ENCODE data around the gene CRTC3. TPM values are rescaled to one million over a fixed set of nuclear protein-coding genes. Genes with fewer than 3 reads are reported as not detected.

CRTC3 gene
- total RNA-seq, 1 experiment from 2014 or later: 5.3 TPM

DNA sequence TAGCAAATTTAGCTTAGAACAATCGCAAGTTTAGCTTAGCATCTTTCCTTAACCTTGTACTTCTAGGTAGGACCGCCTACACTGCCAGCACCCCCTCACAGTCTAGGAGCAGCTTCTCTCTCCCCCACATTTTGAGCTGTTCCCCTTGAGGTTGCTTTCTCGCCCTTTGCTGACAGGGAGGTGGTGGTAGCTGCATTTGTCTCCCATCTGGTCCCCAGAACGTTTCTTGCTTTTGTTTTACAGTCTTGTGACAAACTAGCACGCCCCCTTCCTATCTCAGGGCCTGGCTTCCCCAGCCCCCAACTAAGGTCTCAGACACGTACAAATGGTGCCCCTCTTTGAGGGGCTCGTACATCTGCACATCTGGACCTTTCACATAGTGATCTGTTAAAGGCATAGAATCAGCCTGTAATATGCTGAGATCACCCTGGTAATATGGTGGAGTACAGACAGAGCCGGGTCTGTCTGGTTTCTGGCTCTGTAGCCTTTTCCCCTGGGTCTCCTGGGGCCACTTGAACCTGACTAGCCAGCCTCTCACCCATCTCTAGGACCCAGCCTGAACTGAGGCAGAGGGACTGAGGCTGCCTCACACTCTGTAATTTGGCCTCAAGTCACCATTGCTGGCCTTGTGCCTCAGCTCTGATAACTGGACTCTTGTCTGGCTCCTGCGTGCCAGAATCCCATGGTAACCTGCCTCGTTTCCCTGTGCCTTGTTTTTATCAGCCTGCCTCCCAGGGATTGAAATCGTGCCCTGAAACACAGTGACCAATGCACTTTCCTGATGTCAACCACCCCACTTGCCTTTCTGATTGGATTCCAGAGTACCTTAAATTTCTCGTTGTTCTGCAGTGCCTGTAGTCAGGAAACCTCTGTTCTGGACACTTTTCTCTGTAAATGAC lies 27.7 kb downstream of the CRTC3 start:
- no peak for DNase-seq (ENCODE audit: low read depth)
- in situ Hi-C loops (cut with HindIII; ENCODE audit: low pct_unique_long_range_greater_than_20kb, low sequenced_read_pairs): no loop called here

GRCh38 chr15:90558171-90558573 lies 28.4 kb downstream of the CRTC3 start:
- no peak for DNase-seq (ENCODE audit: low read depth)
- in situ Hi-C loops (cut with HindIII; ENCODE audit: low pct_unique_long_range_greater_than_20kb, low sequenced_read_pairs): no loop called here

DNA sequence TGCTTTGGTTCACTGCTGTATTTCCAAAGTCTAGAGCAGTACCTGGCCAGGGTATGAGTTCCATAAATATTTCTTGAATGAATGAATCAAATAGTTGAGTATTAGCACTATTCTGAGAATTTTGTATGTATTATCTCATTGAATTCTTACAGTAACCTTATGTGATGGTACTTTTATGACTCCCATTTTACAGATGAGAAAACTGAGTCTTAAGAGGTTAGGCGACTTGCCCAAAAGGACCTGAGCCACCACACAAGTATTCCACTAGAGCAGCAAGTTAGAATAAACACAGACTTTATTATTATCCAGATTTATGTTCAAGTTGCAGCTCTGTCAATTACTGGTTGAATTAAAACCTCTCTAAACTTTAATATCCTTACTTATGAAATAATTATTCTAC lies 29.4 kb downstream of the CRTC3 start:
- DNase-seq (ENCODE audit: low read depth): no peak
- in situ Hi-C loops (cut with HindIII; ENCODE audit: low pct_unique_long_range_greater_than_20kb, low sequenced_read_pairs): no loop called here

GRCh38 chr15:90560229-90560776 lies 30.6 kb downstream of the CRTC3 start:
- DNase-seq (ENCODE audit: low read depth): no peak
- in situ Hi-C loops (cut with HindIII; ENCODE audit: low pct_unique_long_range_greater_than_20kb, low sequenced_read_pairs): no loop called here

GRCh38 chr15:90561344-90562244 lies 31.9 kb downstream of the CRTC3 start:
- in situ Hi-C loops (cut with HindIII; ENCODE audit: low pct_unique_long_range_greater_than_20kb, low sequenced_read_pairs): no loop called here
- DNase-seq (ENCODE audit: low read depth): no peak

- in situ Hi-C loops (cut with HindIII; ENCODE audit: low pct_unique_long_range_greater_than_20kb, low sequenced_read_pairs): no loop called here
- DNase-seq (ENCODE audit: low read depth): no peak
These were observed 32.9 kb downstream of the CRTC3 start for GRCh38 chr15:90562669-90563068.

DNA sequence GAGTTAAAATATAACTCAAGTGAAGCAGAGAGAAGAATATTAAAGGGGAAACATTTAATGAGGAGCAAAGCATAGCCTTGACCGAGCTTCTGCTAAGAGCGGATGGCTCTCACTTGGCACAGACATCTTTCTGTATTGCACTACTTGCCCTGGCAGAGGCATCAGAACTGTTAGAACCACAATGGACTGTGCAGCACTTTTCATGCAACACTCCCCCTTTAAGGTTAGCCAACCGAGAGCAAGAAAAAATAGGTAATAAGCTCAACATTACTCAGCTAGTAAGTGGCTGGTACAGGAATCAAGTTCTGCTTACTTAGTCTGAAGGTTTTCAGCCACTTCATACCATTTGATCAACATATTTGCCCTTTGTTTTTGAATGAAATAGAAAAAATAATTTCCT lies 33.7 kb downstream of the CRTC3 start:
- DNase-seq (ENCODE audit: low read depth): no peak
- in situ Hi-C loops (cut with HindIII; ENCODE audit: low pct_unique_long_range_greater_than_20kb, low sequenced_read_pairs): no loop called here

GRCh38 chr15:90564051-90564450 lies 34.3 kb downstream of the CRTC3 start:
- DNase-seq (ENCODE audit: low read depth): no peak

DNA sequence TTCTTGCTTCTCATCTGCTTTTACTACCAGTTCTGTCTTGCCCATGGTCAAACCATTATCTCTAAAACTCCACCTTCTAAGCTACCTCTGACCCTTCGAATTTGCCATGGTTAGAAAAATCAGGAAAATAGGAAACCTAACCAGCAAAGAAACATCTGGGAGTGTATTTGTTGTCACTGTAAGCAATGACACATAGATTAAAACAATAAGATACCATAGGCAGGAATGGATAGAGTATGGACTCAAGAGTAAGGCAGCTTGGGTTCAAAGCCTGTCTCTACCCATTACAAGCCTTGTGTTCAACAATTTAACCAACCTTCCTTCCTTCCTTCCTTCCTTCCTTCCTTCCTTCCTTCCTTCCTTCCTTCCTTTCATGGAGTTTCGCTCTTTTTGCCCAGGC lies 34.9 kb downstream of the CRTC3 start:
- DNase-seq (ENCODE audit: low read depth): no peak
- in situ Hi-C loops (cut with HindIII; ENCODE audit: low pct_unique_long_range_greater_than_20kb, low sequenced_read_pairs): no loop called here

More at GRCh38 chr15:90564051-90564450, 34.3 kb downstream of the CRTC3 start:
- in situ Hi-C loops (cut with HindIII; ENCODE audit: low pct_unique_long_range_greater_than_20kb, low sequenced_read_pairs): no loop called here

- no peak for DNase-seq (ENCODE audit: low read depth)
- in situ Hi-C loops (cut with HindIII; ENCODE audit: low pct_unique_long_range_greater_than_20kb, low sequenced_read_pairs): no loop called here
These were observed 36.1 kb downstream of the CRTC3 start for GRCh38 chr15:90565866-90566265.

GRCh38 chr15:90570643-90571042 lies 40.9 kb downstream of the CRTC3 start:
- in situ Hi-C loops (cut with HindIII; ENCODE audit: low pct_unique_long_range_greater_than_20kb, low sequenced_read_pairs): no loop called here
- no peak for DNase-seq (ENCODE audit: low read depth)

GRCh38 chr15:90571063-90571541 lies 41.4 kb downstream of the CRTC3 start:
- DNase-seq (ENCODE audit: low read depth): peak; percentile 83

GRCh38 chr15:90572893-90573292 lies 43.2 kb downstream of the CRTC3 start:
- in situ Hi-C loops (cut with HindIII; ENCODE audit: low pct_unique_long_range_greater_than_20kb, low sequenced_read_pairs): no loop called here
- no peak for DNase-seq (ENCODE audit: low read depth)

More at GRCh38 chr15:90571063-90571541, 41.4 kb downstream of the CRTC3 start:
- in situ Hi-C loops (cut with HindIII; ENCODE audit: low pct_unique_long_range_greater_than_20kb, low sequenced_read_pairs): no loop called here

DNA sequence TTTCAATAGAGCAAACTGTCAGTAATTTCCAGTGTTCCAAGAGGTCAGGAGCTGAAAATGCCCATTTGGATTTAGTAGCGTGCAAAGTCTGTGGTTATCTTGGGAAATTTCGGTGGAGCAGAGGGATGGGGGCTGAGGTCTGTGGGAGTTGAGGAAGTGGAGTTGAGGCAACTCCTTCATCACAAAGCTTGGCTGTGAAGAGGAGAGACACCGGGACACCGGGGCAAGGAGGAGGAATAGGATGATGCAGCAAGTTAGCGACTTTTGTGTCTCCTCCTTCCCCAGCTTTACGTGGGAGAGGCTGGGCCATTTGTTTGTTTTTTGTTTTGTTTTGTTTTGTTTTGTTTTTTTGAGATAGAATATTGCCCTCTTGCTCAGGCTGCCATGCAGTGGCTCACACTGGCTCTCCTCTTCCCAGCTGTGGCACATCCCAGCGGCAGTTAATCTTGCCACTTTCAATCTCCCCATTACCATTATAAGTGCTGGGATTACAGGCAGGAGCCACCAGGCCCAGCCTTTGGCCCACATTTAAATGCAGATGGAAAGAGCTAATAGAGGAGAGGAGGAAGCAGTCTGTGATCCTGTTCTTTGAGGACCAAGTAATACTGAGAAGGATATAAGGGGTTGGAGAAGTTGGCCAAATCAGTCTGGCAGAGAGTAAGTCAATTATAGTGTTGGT lies 47.1 kb downstream of the CRTC3 start:
- no peak for DNase-seq (ENCODE audit: low read depth)
- in situ Hi-C loops (cut with HindIII; ENCODE audit: low pct_unique_long_range_greater_than_20kb, low sequenced_read_pairs): no loop called here

GRCh38 chr15:90579213-90579612 lies 49.5 kb downstream of the CRTC3 start:
- no peak for DNase-seq (ENCODE audit: low read depth)
- in situ Hi-C loops (cut with HindIII; ENCODE audit: low pct_unique_long_range_greater_than_20kb, low sequenced_read_pairs): no loop called here

- in situ Hi-C loops (cut with HindIII; ENCODE audit: low pct_unique_long_range_greater_than_20kb, low sequenced_read_pairs): no loop called here
These were observed 50.4 kb downstream of the CRTC3 start for GRCh38 chr15:90580099-90580498.

GRCh38 chr15:90580541-90580940 lies 50.8 kb downstream of the CRTC3 start:
- in situ Hi-C loops (cut with HindIII; ENCODE audit: low pct_unique_long_range_greater_than_20kb, low sequenced_read_pairs): no loop called here
- DNase-seq (ENCODE audit: low read depth): no peak

More at GRCh38 chr15:90580099-90580498, 50.4 kb downstream of the CRTC3 start:
- no peak for DNase-seq (ENCODE audit: low read depth)

DNA sequence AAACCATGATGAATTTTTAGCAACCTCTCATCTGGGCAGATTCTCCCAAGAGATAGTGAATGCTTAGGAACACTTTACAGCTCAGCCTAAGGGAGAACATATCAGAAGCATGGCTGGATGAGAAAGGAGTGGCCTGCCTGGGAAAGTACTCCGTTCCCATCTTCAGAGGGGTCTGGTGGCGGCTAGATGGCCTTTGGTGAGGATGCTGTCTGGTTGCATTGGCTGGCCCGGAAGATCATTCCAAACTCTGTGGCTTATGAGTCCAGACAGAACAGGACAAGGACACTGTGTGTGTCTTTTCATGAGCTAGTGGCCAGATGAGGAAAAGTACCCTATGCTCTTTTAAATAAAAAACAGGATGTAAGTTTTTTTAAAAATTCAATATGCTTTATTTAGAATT lies 51.2 kb downstream of the CRTC3 start:
- DNase-seq (ENCODE audit: low read depth): no peak

More for the DNA sequence above, 51.2 kb downstream of the CRTC3 start:
- in situ Hi-C loops (cut with HindIII; ENCODE audit: low pct_unique_long_range_greater_than_20kb, low sequenced_read_pairs): no loop called here
